Psoas muscle (tissue), 8 donors: Measurements from ENCODE around the gene TCEAL3. TPM values are rescaled to one million over a fixed set of nuclear protein-coding genes. Genes with fewer than 3 reads are reported as not detected.
"Not testable (repeated sequence)": the region's sequence is repeated elsewhere in the genome, so short reads cannot be mapped to it uniquely, and the experiment has no call there.

Experiments used
- ATAC-seq, 4 donors: fragments of 200-7000 bp; cut with Tn5 transposase; one replicate each; pipeline ENCODE4 v1.9.1; 2020; ENCODE audit warnings: moderate library complexity in 3 of 4, mild to moderate bottlenecking in 2 of 4
- DNase-seq, 2 donors: peaks; one replicate each; pipeline ENCODE4 v3.0.0-alpha.2; 2020
- H3K27ac ChIP-seq: fragments of 200-600 bp; one replicate; pipeline ENCODE4 v1.8.0; 2022
- H3K27me3 ChIP-seq, 3 donors: fragments of 200-600 bp in 1 of 3; one replicate each; pipeline versions ENCODE4 v1.6.1 to v1.8.0; 2013 to 2022; ENCODE audit warnings: low read length in 2 of 3, mild to moderate bottlenecking in 2 of 3, moderate library complexity in 1 of 3; ENCODE audit not compliant: insufficient read depth in 3 of 3
- H3K36me3 ChIP-seq, 2 donors: fragments of 200-600 bp in 1 of 2; one replicate each; pipeline versions ENCODE4 v1.6.1 to v1.8.0; 2013 to 2022; ENCODE audit warnings: low read depth in 1 of 2, mild to moderate bottlenecking in 1 of 2, moderate library complexity in 1 of 2; ENCODE audit not compliant: insufficient read depth in 1 of 2
- H3K4me1 ChIP-seq: fragments of 200-600 bp; one replicate; pipeline ENCODE4 v1.8.0; 2022
- H3K4me3 ChIP-seq: fragments of 200-600 bp; one replicate; pipeline ENCODE4 v1.8.0; 2022; ENCODE audit warnings: mild to moderate bottlenecking
- H3K9me3 ChIP-seq: fragments of 200-600 bp; one replicate; pipeline ENCODE4 v1.8.0; 2022
- CTCF ChIP-seq: fragments of 200-600 bp; IDR thresholded peaks from one replicate; pipeline ENCODE4 v1.8.0; 2022; ENCODE audit warnings: antibody characterized with exemption
- WGBS, 3 donors: extraction: QIAGEN DNeasy Blood & Tissue Kit; methylation state at CpG; one replicate each; pipeline versions ENCODE4 v1.1.6 to v1.1.7; 2013; 5-methylcytosine and 5-hydroxymethylcytosine counted together
- intact Hi-C, 2 donors: fragments of 100-400 bp; cut with DNase I; formaldehyde crosslinking; loops; one replicate each; pipeline versions ENCODE4 v1.11.0 to v1.14.2; 2022
- polyA plus RNA-seq, 3 donors: library from polyadenylated mRNA; stranded (reverse); fragments of 200-250 nt; gene quantifications; one replicate each; pipeline ENCODE4 v1.2.3, GENCODE V29; 2013
- total RNA-seq, 4 donors: library from RNA; stranded (reverse); fragmentation: NEBNext Ultra II Directional in 2 of 4; extraction: Animal tissue kit (Norgen Biotek cat#: 25700) in 2 of 4; gene quantifications; one replicate each; pipeline versions ENCODE4 v1.2.1 to v1.2.4, GENCODE V29; 2021 to 2023
- donor health status: healthy with polysubstance abuse.
- donor health status: DM: no; HTN: no; CAD: no; lungs with moderate emphysema.
- donor health status: Bipolar disorder and iron deficiency.
- donor health status: healthy.
- donor health status: DM: yes; HTN: yes; CAD: no.
- donor health status: DM: no; HTN: no; CAD: no.
- donor health status: DM: no; HTN: no; CAD: no.
- donor health status: DM: yes; HTN: yes; CAD: no.

The TCEAL3 gene
- total and polyA plus RNA-seq, 7 donors, result 6.6 to 13.2 (median 7.0) TPM

GRCh38 chrX:103644125-103644524 lies 36.4 kb downstream of the TCEAL3 start:
- no peak for DNase-seq
- no peaks in the 10 kb centered on the region for H3K27me3 ChIP-seq
- H3K4me1 ChIP-seq, result no peaks in the 10 kb centered on the region
- H3K4me3 ChIP-seq, result no peak overlapping the region
- intact Hi-C loops, result no loop called here
- H3K9me3 ChIP-seq, result no peaks in the 10 kb centered on the region
- ATAC-seq, result no peak
- no peak for TF ChIP-seq CTCF
- WGBS, 3 donors, result 69 to 93% (median 86%) methylated on average over 1 of the region's 1 CpG
- no peaks in the 10 kb centered on the region for H3K36me3 ChIP-seq
- no peak overlapping the region for H3K27ac ChIP-seq

- no peak overlapping the region for H3K27ac ChIP-seq
- H3K27me3 ChIP-seq, result no peaks in the 10 kb centered on the region
- TF ChIP-seq CTCF, result no peak
- intact Hi-C loops, result no loop called here
- no peaks in the 10 kb centered on the region for H3K9me3 ChIP-seq
- no peak overlapping the region for H3K4me3 ChIP-seq
- 66 to 94% (median 88%) methylated on average over 1 of the region's 1 CpG for WGBS, 3 donors
- no peak for DNase-seq
- H3K36me3 ChIP-seq, result no peaks in the 10 kb centered on the region
- H3K4me1 ChIP-seq, result no peaks in the 10 kb centered on the region
- ATAC-seq, result no peak
These were observed 39.9 kb downstream of the TCEAL3 start for GRCh38 chrX:103647630-103648029.

- Histone ChIP-seq H3K36me3 (no peaks in the 10 kb centered on the region), H3K27ac (no peak overlapping the region), H3K4me1 (no peaks in the 10 kb centered on the region), H3K9me3 (no peaks in the 10 kb centered on the region), H3K27me3 (no peaks in the 10 kb centered on the region), H3K4me3 (no peak overlapping the region)
- DNase-seq (no peak), ATAC-seq (no peak)
- no peak for TF ChIP-seq CTCF
- 92 to 96% (median 93%) methylated on average over 2 of the region's 2 CpGs for WGBS, 3 donors
- intact Hi-C loops, result no loop called here
These were observed 43.5 kb downstream of the TCEAL3 start for GRCh38 chrX:103651151-103651773.

- intact Hi-C loops, result not testable (repeated sequence)
- 71 to 94% (median 94%) methylated on average over 6 to 7 of the region's 7 CpGs for WGBS, 3 donors
These were observed 47.7 kb downstream of the TCEAL3 start for GRCh38 chrX:103655230-103656000.

GRCh38 chrX:103656617-103657016 lies 48.9 kb downstream of the TCEAL3 start:
- Histone ChIP-seq H3K4me3 (no peak overlapping the region), H3K36me3 (no peaks in the 10 kb centered on the region), H3K9me3 (no peaks in the 10 kb centered on the region), H3K27me3 (peaks cover 0 to 21% (median 0%) of the 10 kb centered on the region in 3 donors), H3K4me1 (no peaks in the 10 kb centered on the region), H3K27ac (no peak overlapping the region)
- no peak for TF ChIP-seq CTCF
- intact Hi-C loops, result no loop called here
- no peak for DNase-seq
- ATAC-seq, result no peak
- WGBS, 3 donors, result 37 to 74% (median 65%) methylated on average over 3 of the region's 3 CpGs

More at GRCh38 chrX:103655230-103656000, 47.7 kb downstream of the TCEAL3 start:
- ATAC-seq, DNase-seq, H3K36me3 ChIP-seq, H3K9me3 ChIP-seq, H3K27ac ChIP-seq, H3K4me3 ChIP-seq, H3K4me1 ChIP-seq, H3K27me3 ChIP-seq: not testable (repeated sequence)

GRCh38 chrX:103657066-103657465 lies 49.3 kb downstream of the TCEAL3 start:
- H3K9me3 ChIP-seq, H3K36me3 ChIP-seq, intact Hi-C loops, H3K4me1 ChIP-seq, ATAC-seq, H3K27ac ChIP-seq, H3K4me3 ChIP-seq, DNase-seq: not testable (repeated sequence)
- H3K27me3 ChIP-seq, result peaks cover 0 to 26% (median 0%) of the 10 kb centered on the region in 3 donors
- 88 to 98% (median 97%) methylated on average over 2 of the region's 2 CpGs for WGBS, 3 donors
